GM18520 (cell line): ENCODE data around the gene C2CD4B.

Source experiments
- ATAC-seq: cut with Tn5 transposase; IDR thresholded peaks from one replicate; pipeline ENCODE4 v1.9.1; 2021; ENCODE audit not compliant: unreplicated experiment

The C2CD4B gene

DNA sequence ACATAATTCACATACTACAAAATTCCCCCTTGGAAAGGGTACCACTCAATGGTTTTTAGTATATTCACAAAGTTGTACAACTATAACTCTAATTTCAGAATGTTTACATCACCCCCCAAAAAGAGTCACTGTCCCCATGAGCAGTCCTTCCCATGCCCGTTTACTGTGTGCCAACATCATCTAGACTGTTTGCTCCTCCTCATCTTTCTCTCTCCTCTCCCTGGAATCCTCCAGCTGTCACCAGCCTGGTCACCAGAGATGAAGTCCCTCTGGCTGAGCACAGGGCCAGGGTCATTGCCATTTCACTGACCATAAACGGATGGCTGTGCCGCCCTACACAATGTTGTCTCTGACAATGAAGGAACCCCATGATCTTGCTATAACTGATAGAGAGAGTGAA is 45.2 kb downstream of the C2CD4B start:
- no peak for ATAC-seq

GRCh38 chr15:62119227-62119864 is 45.7 kb downstream of the C2CD4B start:
- ATAC-seq: no peak

GRCh38 chr15:62118520-62119226 is 46.4 kb downstream of the C2CD4B start:
- ATAC-seq: no peak

GRCh38 chr15:62115847-62116246 is 49.2 kb downstream of the C2CD4B start:
- no peak for ATAC-seq
